Trophoblast cell (in vitro differentiated cells and primary cell): Measurements from ENCODE around the gene TOR1AIP1.

Experiments used
- DNase-seq, 2 donors: peaks; one replicate each; pipeline ENCODE4 v3.0.0-alpha.2; 2016
- H2AFZ ChIP-seq: 2 replicates; pipeline ENCODE4 v1.6.1; 2013; ENCODE audit warnings: low read length, moderate library complexity, mild to moderate bottlenecking; ENCODE audit not compliant: insufficient read depth, poor library complexity
- H2AK5ac ChIP-seq: 2 replicates; pipeline ENCODE4 v1.6.1; 2013; ENCODE audit warnings: mild to moderate bottlenecking, low read length
- H2BK120ac ChIP-seq: 2 replicates; pipeline ENCODE4 v1.6.1; 2013; ENCODE audit warnings: low read length, mild to moderate bottlenecking, moderate library complexity; ENCODE audit not compliant: insufficient read depth, poor library complexity
- H2BK12ac ChIP-seq: 2 replicates; pipeline ENCODE4 v1.6.1; 2013; ENCODE audit warnings: mild to moderate bottlenecking, low read length, moderate library complexity
- H2BK5ac ChIP-seq: 2 replicates; pipeline ENCODE4 v1.6.1; 2013; ENCODE audit warnings: low read length, low read depth, moderate library complexity, mild to moderate bottlenecking; ENCODE audit not compliant: poor library complexity
- H3K14ac ChIP-seq: 2 replicates; pipeline ENCODE4 v1.6.1; 2013; ENCODE audit warnings: mild to moderate bottlenecking, low read length
- H3K18ac ChIP-seq: 2 replicates; pipeline ENCODE4 v1.6.1; 2013; ENCODE audit warnings: mild to moderate bottlenecking, low read length
- H3K23ac ChIP-seq: 2 replicates; pipeline ENCODE4 v1.6.1; 2013; ENCODE audit warnings: low read length
- H3K27ac ChIP-seq: 2 replicates; pipeline ENCODE4 v1.5.1; 2013; ENCODE audit warnings: low read depth, mild to moderate bottlenecking, inconsistent platforms, low read length, moderate library complexity
- H3K27me3 ChIP-seq: 2 replicates; pipeline ENCODE4 v1.6.1; 2013; ENCODE audit warnings: inconsistent platforms, mild to moderate bottlenecking, low read length, moderate library complexity; ENCODE audit not compliant: insufficient read depth
- H3K36me3 ChIP-seq, 2 experiments: 1 replicate in 1 of 2; 2 replicates in 1 of 2; pipeline ENCODE4 v1.6.1; 2013; ENCODE audit warnings: low read length in 2 of 2, mild to moderate bottlenecking in 2 of 2, moderate library complexity in 1 of 2; ENCODE audit not compliant: insufficient read depth in 2 of 2, control insufficient read depth in 1 of 2
- H3K4ac ChIP-seq: 2 replicates; pipeline ENCODE4 v1.6.1; 2013; ENCODE audit warnings: low read depth, mild to moderate bottlenecking, low read length, moderate library complexity
- H3K4me1 ChIP-seq, 2 experiments: 1 replicate in 1 of 2; 2 replicates in 1 of 2; pipeline ENCODE4 v1.6.1; 2013; ENCODE audit warnings: low read length in 2 of 2, mild to moderate bottlenecking in 2 of 2, moderate library complexity in 1 of 2; ENCODE audit not compliant: insufficient read depth in 2 of 2, control insufficient read depth in 1 of 2
- H3K4me2 ChIP-seq: 2 replicates; pipeline ENCODE4 v1.6.1; 2013; ENCODE audit warnings: inconsistent platforms, mild to moderate bottlenecking, low read length, moderate library complexity
- H3K4me3 ChIP-seq: 2 replicates; pipeline ENCODE4 v1.5.1; 2013; ENCODE audit warnings: mild to moderate bottlenecking, low read depth, low read length, inconsistent platforms
- H3K79me1 ChIP-seq: one replicate; pipeline ENCODE4 v1.6.1; 2013; ENCODE audit warnings: low read length
- H3K79me2 ChIP-seq: 2 replicates; pipeline ENCODE4 v1.6.1; 2013; ENCODE audit warnings: low read length, mild to moderate bottlenecking; ENCODE audit not compliant: control insufficient read depth, insufficient read depth, poor library complexity
- H3K9ac ChIP-seq: 2 replicates; pipeline ENCODE4 v1.6.1; 2013; ENCODE audit warnings: mild to moderate bottlenecking, low read length
- H3K9me3 ChIP-seq: 2 replicates; pipeline ENCODE4 v1.6.1; 2013; ENCODE audit warnings: low read depth, mild to moderate bottlenecking, control low read depth, inconsistent platforms, low read length; ENCODE audit not compliant: insufficient read depth
- H4K12ac ChIP-seq: 2 replicates; pipeline ENCODE4 v1.6.1; 2013; ENCODE audit warnings: low read depth, mild to moderate bottlenecking, low read length, moderate library complexity
- H4K8ac ChIP-seq: 2 replicates; pipeline ENCODE4 v1.6.1; 2013; ENCODE audit warnings: low read depth, mild to moderate bottlenecking, low read length, moderate library complexity
- H4K91ac ChIP-seq: one replicate; pipeline ENCODE4 v1.6.1; 2013; ENCODE audit warnings: low read depth, mild to moderate bottlenecking, low read length, moderate library complexity
- WGBS: extraction: QIAGEN DNeasy Blood & Tissue Kit; methylation state at CpG from one replicate; pipeline ENCODE4 v1.1.7; 2013; ENCODE audit warnings: missing lambda C conversion rate; ENCODE audit not compliant: insufficient read length, insufficient coverage; ENCODE audit errors: extremely low coverage; 5-methylcytosine and 5-hydroxymethylcytosine counted together

Gene TOR1AIP1

DNA sequence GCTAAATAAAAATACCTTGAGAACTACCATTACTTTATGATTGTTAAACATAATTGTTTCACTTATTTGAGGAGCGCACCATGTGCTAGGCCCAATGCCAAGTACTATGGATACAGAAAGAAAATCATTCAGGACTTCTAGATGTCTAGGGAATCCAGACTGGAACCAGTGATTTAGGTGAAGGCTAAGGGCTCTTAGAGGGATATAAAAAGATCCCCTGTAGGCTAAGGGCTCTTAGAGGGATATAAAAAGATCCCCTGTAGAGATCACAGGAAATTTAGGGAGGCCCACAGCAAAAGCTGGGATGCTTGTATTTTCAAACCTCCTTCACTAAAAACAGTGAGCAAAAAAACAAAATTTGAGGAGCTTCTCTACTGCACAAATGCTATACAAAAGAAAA lies 11.2 kb upstream of the TOR1AIP1 start:
- H3K14ac ChIP-seq: no peak overlapping the region
- no peak overlapping the region for H3K27ac ChIP-seq
- DNase-seq: no peak
- H2BK120ac ChIP-seq: no peak overlapping the region
- no peak overlapping the region for H4K91ac ChIP-seq
- H2BK5ac ChIP-seq: no peak overlapping the region
- peaks cover 12 to 15% of the 10 kb centered on the region in 2 experiments for H3K36me3 ChIP-seq
- no peaks in the 10 kb centered on the region for H3K27me3 ChIP-seq
- H3K9ac ChIP-seq: no peak overlapping the region
- peaks cover 6% of the 10 kb centered on the region for H3K79me2 ChIP-seq
- no CpG with 5 or more reads among the region's 1 CpG for WGBS
- no peak overlapping the region for H3K4me3 ChIP-seq
- H2AK5ac ChIP-seq: no peak overlapping the region
- no peak overlapping the region for H3K4me2 ChIP-seq
- no peaks in the 10 kb centered on the region for H3K79me1 ChIP-seq
- no peak overlapping the region for H3K4ac ChIP-seq
- H3K4me1 ChIP-seq: no peaks in the 10 kb centered on the region
- no peak overlapping the region for H4K12ac ChIP-seq
- H2BK12ac ChIP-seq: no peak overlapping the region
- no peaks in the 10 kb centered on the region for H3K9me3 ChIP-seq
- H2AFZ ChIP-seq: no peak overlapping the region
- H3K23ac ChIP-seq: no peak overlapping the region
- no peak overlapping the region for H4K8ac ChIP-seq
- H3K18ac ChIP-seq: no peak overlapping the region

DNA sequence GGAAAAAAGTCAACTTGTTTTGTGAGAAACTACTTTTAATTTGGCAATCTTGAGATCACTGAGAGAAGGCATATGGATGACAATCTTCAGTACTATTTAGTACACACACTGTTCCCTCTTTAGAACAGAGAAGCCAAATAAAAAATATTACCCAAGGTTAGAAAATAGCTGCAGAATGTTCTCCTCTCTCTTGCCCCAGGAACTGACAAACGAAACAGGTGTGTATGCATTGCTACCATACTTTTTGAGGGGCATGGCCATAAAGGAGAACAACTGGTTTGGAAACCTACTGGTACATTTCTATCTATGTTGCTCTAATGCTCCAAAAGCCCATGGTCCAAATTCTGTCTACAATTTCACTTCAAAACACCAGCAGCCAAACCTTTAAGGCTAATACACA lies 10.1 kb upstream of the TOR1AIP1 start:
- Histone ChIP-seq H3K18ac (no peak overlapping the region), H3K23ac (no peak overlapping the region), H3K4me2 (no peak overlapping the region), H2BK120ac (no peak overlapping the region), H4K12ac (no peak overlapping the region), H3K27ac (no peak overlapping the region), H3K79me1 (no peaks in the 10 kb centered on the region), H3K79me2 (peaks cover 6% of the 10 kb centered on the region), H3K27me3 (no peaks in the 10 kb centered on the region), H3K9ac (no peak overlapping the region), H4K8ac (no peak overlapping the region), H2AK5ac (no peak overlapping the region), H2BK5ac (no peak overlapping the region), H2BK12ac (no peak overlapping the region), H3K36me3 (peaks cover 8 to 11% of the 10 kb centered on the region in 2 experiments), H4K91ac (no peak overlapping the region), H3K4me1 (no peaks in the 10 kb centered on the region), H3K4me3 (no peak overlapping the region), H3K9me3 (no peaks in the 10 kb centered on the region), H2AFZ (no peak overlapping the region), H3K14ac (no peak overlapping the region), H3K4ac (peak overlapping the region; percentile 46)
- peak; percentile 57 to 84 for DNase-seq
- no CpG with 5 or more reads among the region's 1 CpG for WGBS

DNA sequence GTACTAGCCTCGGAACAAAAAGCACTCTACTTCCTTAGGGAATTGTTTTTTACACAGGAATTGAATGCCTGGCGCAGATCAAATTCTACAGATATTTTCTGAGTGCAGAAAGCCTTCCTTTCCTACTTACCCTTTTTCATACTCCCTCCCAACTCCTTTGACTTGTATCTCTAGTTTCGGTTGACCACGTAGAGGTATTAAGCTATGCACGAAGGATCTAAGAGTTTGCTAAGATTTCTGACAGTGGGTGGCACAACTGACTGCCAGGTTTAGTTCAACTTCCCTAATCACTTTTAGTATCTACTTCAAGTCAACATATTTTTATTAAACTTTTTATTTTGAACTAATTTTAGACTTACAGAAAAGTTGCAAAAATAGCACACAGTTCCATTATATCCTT lies 9.5 kb upstream of the TOR1AIP1 start:
- Histone ChIP-seq H3K4me3 (no peak overlapping the region), H3K27ac (no peak overlapping the region), H2BK12ac (no peak overlapping the region), H3K4ac (no peak overlapping the region), H3K4me2 (no peak overlapping the region), H3K36me3 (peaks cover 5 to 11% of the 10 kb centered on the region in 2 experiments), H4K8ac (no peak overlapping the region), H3K4me1 (no peaks in the 10 kb centered on the region), H3K23ac (no peak overlapping the region), H2BK5ac (no peak overlapping the region), H4K91ac (no peak overlapping the region), H3K14ac (no peak overlapping the region), H2AK5ac (no peak overlapping the region), H4K12ac (no peak overlapping the region), H3K18ac (no peak overlapping the region), H2BK120ac (no peak overlapping the region), H3K9ac (no peak overlapping the region), H3K9me3 (no peaks in the 10 kb centered on the region), H3K27me3 (no peaks in the 10 kb centered on the region), H3K79me1 (peaks cover 2% of the 10 kb centered on the region), H2AFZ (no peak overlapping the region), H3K79me2 (peaks cover 10% of the 10 kb centered on the region)
- no CpG with 5 or more reads among the region's 5 CpGs for WGBS
- peak in 1 of 2 donors; percentile 50 for DNase-seq

DNA sequence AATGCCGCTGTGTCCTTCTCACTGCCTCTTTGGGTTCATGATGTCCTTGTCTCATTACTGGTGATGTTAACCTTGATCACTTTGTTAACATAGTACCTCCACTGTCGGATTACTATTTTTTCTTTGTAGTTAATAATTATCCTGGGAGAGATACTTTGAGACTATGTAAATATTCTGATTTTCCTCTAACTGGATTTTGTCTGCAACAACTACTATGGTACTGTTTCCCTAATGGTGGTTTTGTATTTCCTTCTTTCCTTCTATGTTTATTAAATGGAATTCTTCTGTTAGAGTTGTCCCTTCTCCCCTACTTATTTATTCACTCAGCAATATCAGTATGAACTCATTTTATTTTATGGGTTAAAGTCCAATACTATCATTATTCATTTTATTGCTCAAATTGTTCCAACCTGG lies 8.6 kb upstream of the TOR1AIP1 start:
- no peak overlapping the region for H3K14ac ChIP-seq
- no peak overlapping the region for H4K8ac ChIP-seq

More for the DNA sequence above, 8.6 kb upstream of the TOR1AIP1 start:
- H3K27me3 ChIP-seq: no peaks in the 10 kb centered on the region
- peaks cover 10% of the 10 kb centered on the region for H3K79me2 ChIP-seq
- H2BK5ac ChIP-seq: no peak overlapping the region
- H3K4me2 ChIP-seq: no peak overlapping the region
- H3K18ac ChIP-seq: no peak overlapping the region
- H3K36me3 ChIP-seq: peaks cover 5 to 11% of the 10 kb centered on the region in 2 experiments
- peaks cover 0 to 3% of the 10 kb centered on the region in 2 experiments for H3K4me1 ChIP-seq
- no peak overlapping the region for H2AFZ ChIP-seq
- H3K79me1 ChIP-seq: peaks cover 2% of the 10 kb centered on the region
- H3K27ac ChIP-seq: no peak overlapping the region
- no peak overlapping the region for H3K23ac ChIP-seq
- H2BK12ac ChIP-seq: no peak overlapping the region
- H4K91ac ChIP-seq: no peak overlapping the region
- H3K4me3 ChIP-seq: no peak overlapping the region
- no peak overlapping the region for H4K12ac ChIP-seq
- H3K4ac ChIP-seq: peak overlapping the region; percentile 75
- DNase-seq: no peak
- H2AK5ac ChIP-seq: no peak overlapping the region
- no CpG with 5 or more reads among the region's 2 CpGs for WGBS
- H3K9ac ChIP-seq: no peak overlapping the region
- H2BK120ac ChIP-seq: no peak overlapping the region
- H3K9me3 ChIP-seq: no peaks in the 10 kb centered on the region
